Activated CD4-positive, alpha-beta T cell treated with anti-CD3 and anti-CD28 coated beads, Interleukin-2, Interleukin-4, amounts not matched to agents 100 ng/mL and 50 ng/mL, durations not matched to agents 16 hours and 8 hours (primary cell): ENCODE measurements around the gene CLEC4F.
"Not testable (repeated sequence)": the region's sequence is repeated elsewhere in the genome, so short reads cannot be mapped to it uniquely, and the experiment has no call there.

Source experiments
- DNase-seq: peaks from one replicate; pipeline ENCODE4 v3.0.0-alpha.2; 2020; ENCODE audit warnings: low spot score

The CLEC4F gene

GRCh38 chr2:70826696-70827350, 6.4 kb upstream of the CLEC4F start:
- DNase-seq = peak; percentile 39

DNA sequence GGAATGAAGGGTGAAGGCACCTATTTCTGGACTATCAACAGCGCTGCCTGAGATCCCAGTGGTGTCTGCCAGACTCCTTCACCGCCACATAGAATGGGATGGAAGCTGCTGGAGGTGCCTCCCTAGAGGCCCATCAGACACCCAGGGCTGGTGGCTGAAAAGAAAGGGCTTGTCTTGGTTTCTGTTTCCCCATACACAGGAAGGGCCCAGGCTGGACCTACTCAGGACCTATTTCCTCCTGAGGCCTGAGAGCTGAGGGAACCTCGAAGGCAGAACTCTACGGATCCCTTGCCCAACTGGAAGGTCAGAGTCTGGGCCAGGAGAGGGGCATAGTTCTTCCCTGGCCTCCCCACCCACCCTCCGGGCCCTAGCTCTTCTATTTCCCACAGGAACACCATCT, 2.9 kb upstream of the CLEC4F start:
- no peak for DNase-seq

- DNase-seq = no peak
Observed at GRCh38 chr2:70822843-70823242, 2.4 kb upstream of the CLEC4F start.

DNA sequence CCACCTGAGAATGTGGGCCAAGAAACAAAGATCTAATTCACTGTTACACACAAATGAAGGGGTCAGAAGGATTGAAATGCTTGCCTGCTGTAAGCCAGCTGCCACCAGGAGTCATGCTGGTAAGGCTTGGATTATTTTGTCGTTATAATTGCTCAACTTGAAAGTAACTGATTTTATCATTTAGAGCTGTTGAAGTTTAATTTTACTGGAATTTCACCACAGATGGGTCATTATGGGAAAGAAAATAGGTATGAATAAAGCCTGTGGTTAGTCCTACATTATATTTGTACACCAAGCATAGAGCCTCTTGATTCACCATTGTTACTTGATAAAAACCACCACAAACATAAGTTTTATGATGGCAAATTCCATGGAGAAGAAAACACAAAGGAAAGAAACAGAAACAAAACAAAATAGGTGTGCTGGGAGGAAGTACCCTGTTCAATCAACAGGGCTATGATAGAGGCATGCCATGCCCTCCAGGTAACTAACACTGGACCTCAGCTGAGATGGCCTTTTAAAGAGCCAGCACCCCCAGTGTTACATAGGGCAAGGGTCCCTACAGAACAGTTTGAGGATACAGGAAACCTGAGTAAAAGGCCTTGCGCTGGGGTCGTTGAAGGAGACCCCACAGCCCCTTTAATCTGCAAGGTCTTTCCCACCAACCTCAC, 3.0 kb downstream of the CLEC4F start:
- DNase-seq = peak; percentile 77

GRCh38 chr2:70816726-70817125, 3.7 kb downstream of the CLEC4F start:
- DNase-seq = no peak

GRCh38 chr2:70808983-70809958, 11.1 kb downstream of the CLEC4F start:
- DNase-seq = no peak

DNA sequence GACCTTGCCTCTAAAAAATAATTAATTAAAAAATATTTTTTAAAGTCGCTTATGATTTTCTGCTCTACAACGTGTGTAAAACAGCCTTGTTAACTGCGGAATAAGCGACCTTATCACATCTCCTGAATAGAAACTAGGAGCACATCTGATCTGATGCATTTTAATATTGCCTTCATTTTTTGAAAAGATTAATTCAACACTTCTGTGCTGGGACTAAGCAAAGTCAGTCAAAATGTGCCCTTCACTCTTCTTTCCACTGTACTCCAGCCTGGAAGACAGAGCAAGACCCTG, 12.6 kb downstream of the CLEC4F start:
- no peak for DNase-seq

DNA sequence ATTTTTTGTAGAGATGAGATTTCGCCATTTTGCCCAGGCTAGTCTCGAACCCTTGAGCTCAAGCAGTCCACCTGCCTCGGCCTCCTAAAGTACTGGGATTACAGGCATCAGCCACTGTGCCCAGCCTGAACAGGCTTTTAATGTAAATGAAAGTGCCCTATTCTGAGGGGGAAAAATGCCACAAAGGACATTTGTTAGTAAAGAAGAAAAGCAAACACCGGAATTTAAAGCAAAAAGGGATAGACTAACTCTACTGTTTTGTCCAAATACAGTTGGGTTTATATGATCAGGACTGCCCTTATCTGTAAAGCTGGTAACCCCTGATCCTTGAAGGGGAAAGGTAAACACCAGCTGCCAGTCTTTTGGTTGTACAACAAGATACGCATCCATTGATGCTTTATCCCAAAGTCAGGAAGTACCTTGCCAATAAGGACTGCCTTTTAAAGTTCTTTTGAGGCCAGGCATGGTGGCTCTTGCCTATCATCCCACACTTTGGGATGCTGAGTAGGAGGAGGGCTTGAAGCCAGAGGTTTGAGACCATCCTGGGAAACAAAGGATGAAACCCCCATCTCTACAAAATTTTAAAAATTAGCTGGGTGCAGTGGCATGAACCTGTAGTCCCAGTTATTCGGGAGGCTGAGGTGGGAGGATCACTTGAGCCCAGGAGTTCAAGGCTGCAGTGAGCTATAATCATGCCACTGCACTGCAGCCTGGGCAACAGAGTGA, 13.1 kb downstream of the CLEC4F start:
- DNase-seq = no peak

- no peak for DNase-seq
Observed at GRCh38 chr2:70806620-70807019, 13.8 kb downstream of the CLEC4F start.

DNA sequence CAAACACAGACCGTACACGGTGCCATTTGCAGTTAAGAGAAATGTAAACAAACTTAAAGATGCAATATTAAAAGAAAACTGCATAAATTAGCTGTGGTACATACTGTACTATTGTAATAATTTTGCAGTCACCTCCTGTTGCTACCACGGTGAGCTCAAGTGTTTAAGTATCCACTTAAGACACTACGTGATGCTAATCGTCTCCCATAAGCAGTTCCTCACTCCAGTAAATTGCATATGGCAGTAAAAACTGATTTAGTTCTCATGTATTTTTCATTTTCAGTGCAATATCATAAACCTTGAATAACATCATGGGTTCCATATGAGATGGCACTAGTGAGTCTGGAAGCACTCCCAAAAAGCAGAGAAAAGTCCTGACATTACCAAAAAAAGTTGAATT, 14.4 kb downstream of the CLEC4F start:
- DNase-seq = no peak

DNA sequence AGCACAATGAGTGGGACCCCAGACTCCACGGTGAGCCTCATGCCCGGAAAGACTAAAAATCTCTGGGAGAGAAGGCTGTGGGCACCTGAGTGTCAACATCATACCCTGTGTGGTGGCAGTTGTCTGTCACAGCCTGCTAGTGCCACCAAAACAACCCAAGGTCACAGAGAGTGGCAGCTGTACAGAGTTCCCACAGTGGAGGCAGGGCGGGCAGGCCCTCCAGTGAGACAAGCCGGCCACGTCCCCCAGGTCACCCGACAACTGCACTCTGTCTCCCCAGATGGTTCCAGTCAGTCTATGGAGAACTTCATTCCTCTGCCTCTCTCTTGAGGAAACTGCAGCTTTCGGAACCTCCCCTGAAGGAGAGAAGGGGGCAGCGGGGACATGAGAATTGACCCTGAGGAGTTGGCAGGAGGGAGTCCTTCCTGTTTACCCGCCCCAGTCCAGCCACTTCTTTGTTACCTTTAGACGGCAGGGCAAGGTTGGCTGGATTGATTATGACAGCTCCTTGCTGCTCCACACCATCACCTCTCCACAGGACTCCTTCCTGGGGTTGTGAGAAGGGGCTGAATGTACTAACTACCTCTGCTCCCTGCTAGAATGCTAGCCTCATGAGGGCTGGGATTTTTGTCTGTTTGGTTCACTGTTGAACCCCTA, 18.7 kb downstream of the CLEC4F start:
- DNase-seq = no peak

DNA sequence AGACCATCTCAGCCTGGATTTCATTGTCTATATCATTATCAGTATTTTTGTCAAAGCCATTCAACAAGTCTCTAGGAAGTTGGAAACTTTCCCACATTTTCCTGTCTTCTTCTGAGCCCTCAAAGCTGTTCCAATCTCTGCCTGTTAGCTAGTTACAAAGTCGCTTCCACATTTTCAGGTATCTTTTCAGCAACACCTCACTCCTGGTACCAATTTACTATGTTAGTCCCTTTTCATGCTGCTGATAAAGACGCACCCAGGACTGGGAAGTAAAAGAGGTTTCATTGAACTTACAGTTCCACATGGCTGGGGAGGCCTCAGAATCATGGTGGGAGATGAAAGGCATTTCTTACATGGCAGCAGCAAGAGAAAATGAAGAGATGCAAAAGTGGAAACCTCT, 20.7 kb downstream of the CLEC4F start:
- no peak for DNase-seq

GRCh38 chr2:70797996-70798395, 22.4 kb downstream of the CLEC4F start:
- not testable (repeated sequence) for DNase-seq

DNA sequence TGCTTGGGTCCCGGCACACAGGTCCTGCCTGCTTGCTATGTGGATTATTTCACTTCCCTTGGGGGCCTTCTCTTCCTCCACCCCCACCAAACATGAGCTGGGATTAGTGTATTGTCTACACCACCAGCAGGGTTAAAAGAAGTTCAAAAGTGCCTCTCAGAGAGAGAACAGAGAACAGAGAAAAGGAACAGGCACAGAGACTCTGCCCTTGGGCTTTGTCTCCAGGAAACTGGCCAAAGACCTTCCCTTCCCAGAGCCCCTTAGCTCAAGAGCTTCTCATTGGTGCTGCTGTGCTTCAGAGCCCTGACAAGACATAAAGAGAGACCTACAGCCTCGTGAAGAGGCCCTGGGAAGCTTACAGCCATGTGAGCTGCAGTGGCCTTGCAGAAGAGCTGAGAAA, 22.9 kb downstream of the CLEC4F start:
- no peak for DNase-seq

- no peak for DNase-seq
Observed at GRCh38 chr2:70796262-70796661, 24.1 kb downstream of the CLEC4F start.

- no peak for DNase-seq
Observed at GRCh38 chr2:70795164-70795995, 25.0 kb downstream of the CLEC4F start.

DNA sequence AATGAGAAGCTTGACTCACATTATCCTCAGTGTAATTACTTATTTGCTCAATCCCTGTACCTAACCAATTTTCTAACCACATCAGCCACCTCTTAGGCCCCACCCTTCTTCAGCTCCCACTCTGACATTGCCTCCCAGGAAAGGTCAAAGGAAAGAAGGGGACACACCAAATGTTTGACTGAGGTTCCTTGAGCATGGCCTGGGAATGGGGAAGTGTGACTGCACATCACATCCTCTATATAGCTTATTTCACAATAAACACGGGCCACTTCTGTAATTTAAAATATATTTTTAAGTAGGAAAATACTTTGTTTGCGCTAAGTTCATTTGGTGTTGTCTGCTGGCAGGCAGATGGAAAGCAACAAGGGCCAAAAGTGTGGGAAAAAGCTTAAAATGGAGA, 26.9 kb downstream of the CLEC4F start:
- no peak for DNase-seq

DNA sequence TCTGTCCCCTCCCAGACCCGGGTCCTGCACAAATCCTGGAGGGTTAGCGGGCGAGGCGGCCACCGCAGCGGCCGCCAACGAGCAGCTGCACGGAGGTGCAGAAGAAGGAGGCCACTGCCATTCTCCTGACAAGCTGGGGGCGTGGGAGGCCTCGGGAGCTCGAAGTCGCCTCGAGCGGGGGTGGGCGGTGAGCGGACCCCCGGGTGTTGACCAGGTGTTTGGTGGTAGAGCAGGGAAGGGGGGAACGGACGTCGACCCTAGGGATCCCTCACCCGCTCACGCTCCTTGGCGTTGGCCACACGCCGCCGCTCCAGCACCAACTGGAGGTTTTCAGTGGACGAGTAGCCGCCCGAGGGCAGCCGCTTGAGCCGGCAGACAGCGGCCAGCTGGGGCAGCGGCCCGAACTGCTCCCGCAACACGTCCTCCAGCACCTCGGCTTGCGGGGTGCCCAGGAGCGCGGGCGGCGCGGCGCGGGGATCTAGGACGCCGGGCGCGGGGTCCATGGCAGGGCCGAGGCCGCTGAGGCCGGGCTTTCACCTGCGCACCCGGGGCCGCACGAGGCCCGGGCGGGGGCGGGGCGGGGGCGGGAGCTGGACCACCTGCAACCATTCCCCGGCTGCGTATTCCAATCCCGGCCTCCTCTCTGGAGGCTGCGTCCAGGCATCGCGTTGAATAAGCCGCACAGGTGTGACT, 30.1 kb downstream of the CLEC4F start, which contains the start of gene FIGLA:
Gene FIGLA (minus strand): TSS at position 508 of the 693 bp plus-strand sequence. CDS start 5 bp downstream, at position 503.
- DNase-seq = no peak

- DNase-seq = peak; percentile 86
Observed at GRCh38 chr2:70789304-70790135, 30.9 kb downstream of the CLEC4F start.
